HG02943 (cell line): ENCODE measurements around the gene PDCD7.
"Not testable (repeated sequence)": the region's sequence is repeated elsewhere in the genome, so short reads cannot be mapped to it uniquely, and the experiment has no call there.

Experiments used
- ATAC-seq: cut with Tn5 transposase; IDR thresholded peaks from one replicate; pipeline ENCODE4 v1.9.1; 2021; ENCODE audit warnings: mild to moderate bottlenecking, low read depth, moderate library complexity; ENCODE audit not compliant: unreplicated experiment

PDCD7 gene

DNA sequence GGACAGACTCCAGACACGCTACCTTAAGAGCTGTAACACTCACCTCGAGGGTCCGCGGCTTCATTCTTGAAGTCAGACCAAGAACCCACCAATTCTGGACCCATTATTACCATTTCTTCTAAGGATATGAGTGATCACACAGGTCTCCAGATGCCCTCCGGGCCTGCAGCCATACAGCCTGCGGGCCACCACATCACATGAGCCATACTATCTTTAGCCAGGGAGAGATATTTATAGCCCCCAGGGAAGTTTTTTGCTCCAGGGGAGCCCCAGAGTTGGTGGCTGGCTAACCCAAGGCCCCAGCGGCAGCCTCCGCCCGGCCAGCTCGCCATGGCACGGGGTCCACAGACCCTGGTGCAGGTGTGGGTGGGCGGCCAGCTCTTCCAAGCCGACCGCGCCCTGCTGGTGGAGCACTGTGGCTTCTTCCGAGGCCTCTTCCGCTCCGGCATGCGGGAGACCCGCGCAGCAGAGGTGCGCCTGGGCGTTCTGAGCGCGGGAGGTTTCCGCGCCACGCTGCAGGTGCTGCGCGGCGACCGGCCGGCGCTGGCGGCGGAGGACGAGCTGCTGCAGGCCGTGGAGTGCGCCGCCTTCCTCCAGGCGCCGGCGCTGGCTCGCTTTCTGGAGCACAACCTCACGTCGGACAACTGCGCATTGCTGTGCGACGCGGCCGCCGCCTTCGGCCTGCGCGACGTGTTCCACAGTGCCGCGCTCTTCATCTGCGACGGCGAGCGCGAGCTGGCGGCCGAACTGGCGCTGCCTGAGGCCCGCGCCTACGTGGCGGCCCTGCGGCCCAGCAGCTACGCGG, 56.9 kb downstream of the PDCD7 start, which contains the start of gene KBTBD13:
KBTBD13 (plus strand) TSS at position 261 of the 805 bp plus-strand sequence; CDS start at position 331, 70 bp downstream.
- ATAC-seq: no peak

GRCh38 chr15:65075607-65076395, 57.8 kb downstream of the PDCD7 start:
- ATAC-seq: not testable (repeated sequence)

DNA sequence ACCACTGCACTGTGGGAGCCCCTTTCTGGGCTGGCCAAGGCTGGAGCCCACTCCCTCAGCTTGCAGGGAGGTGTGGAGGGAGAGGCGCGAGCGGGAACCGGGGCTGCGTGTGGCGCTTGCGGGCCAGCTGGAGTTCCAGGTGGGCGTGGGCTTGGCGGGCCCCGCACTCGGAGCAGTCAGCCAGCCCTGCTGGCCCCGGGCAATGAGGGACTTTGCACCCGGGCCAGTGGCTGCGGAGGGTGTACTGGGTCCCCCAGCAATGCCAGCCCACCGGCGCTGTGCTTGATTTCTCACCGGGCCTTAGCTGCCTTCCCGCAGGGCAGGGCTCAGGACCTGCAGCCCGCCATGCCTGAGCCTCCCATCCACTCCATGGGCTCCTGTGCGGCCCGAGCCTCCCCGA, 58.7 kb downstream of the PDCD7 start:
- not testable (repeated sequence) for ATAC-seq

DNA sequence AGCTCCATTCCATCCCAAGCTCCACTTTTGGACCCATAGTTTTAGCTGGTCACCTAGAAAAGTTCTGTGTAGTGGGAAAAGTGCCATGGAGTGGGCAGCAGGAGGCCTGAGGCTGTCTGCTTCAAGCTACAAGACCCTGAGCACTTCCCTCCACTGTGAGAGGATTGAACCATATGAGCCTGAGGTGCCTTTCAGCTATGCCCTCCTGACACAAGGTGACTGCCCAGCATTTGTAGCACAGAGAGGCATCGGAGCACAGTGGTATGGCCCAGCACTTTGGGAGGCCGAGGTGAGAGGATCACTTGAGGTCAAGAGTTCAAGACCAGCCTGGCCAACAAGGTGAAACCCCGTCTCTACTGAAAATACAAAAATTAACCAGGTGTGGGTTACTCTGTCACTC, 61.0 kb downstream of the PDCD7 start:
- no peak for ATAC-seq

GRCh38 chr15:65072027-65072426, 61.6 kb downstream of the PDCD7 start:
- no peak for ATAC-seq

- ATAC-seq: no peak
Measured at GRCh38 chr15:65071381-65071811, 62.2 kb downstream of the PDCD7 start.

DNA sequence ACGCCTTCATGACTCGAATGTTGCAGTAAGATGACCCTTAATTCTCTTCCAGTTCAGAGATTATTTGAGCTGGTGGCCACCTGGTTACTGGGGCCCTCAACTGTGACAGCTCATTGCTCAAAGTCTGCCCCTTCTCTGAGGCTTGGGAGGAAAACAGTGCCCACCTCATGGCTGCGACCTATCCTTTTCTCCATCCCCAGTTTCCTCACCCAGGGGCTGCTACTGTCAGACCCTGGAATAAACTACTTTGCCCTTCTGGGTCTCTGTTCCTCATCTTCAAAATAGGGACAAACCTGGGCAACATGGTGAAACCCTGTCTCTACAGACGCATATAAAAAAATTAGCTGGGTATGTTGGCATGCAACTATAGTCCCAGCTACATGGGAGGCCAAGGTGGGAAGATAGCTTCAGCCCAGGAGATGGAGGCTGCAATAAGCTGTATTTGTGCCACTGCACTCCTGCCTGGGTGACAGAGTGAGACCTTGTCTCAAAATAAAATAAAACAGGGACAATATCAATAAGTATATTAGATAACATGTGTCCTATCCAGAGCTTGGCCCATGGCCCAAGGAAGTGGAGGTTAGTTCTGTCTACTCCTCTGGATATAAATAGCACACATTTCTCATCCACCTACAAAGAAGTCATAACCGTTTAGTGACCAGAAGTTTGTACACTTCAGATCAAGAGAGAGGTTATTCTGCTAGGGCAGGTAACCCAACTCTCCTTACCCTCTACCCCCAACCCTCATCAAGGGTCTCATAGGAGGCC, 63.6 kb downstream of the PDCD7 start:
- no peak for ATAC-seq

- ATAC-seq: no peak
Measured at GRCh38 chr15:65069179-65069578, 64.4 kb downstream of the PDCD7 start.

DNA sequence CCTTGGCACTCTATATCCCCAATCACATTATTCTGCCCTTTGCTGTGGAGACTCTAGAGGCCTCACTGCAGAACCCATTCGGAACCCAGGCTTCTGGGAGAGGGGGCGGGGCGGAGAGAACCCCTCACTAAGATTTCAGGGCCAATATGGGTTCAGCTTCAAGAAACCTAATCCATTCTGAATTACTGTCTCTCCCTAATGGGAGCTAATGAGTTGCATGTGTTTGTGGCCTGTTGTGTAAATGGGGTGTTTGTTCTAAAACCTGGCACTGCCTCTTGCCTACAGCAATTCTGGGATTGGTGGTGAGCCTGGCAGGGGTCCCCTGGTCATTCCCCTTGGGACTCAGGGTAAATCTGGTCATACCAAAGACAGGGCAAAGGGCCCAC, 65.2 kb downstream of the PDCD7 start:
- no peak for ATAC-seq

- no peak for ATAC-seq
Measured at GRCh38 chr15:65067645-65068402, 65.8 kb downstream of the PDCD7 start, which contains the start of gene RASL12. RASL12 (minus strand) TSS chr15:65067991; CDS start chr15:65067835, 156 bp downstream.
